ENCODE results near the gene TBC1D1. TPM values are rescaled to one million over a fixed set of nuclear protein-coding genes. Genes with fewer than 3 reads are reported as not detected.

TBC1D1 gene
- total and polyA plus RNA-seq, 5 donors from 2014 or later, result 12.3 to 48.2 (median 19.4) TPM

DNA sequence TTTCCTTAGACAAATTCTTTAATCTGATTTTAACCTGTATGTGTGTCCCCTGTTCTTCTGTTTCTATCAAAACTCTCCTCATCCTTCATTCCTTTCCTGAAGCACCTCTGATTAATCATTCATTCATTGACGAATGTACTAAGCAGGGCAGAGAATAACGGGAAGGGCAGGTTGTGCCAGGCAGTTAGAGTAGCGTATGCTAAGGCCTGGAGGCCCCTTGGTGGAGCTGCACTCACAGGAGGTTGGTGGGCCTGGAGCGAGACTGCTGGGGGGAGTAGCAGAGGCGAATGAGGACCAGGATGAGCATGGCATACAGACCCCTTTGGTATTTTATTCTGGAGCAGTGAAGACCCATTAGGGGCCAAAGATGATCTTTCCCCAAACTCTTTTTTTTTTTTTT lies 91.9 kb downstream of the TBC1D1 start:
- Mint-ChIP-seq H3K36me3 (peaks cover 9% of the 10 kb centered on the region), H3K4me1 (peaks cover 14 to 53% (median 29%) of the 10 kb centered on the region in 4 donors), H3K4me3 (no peak overlapping the region), H3K27me3 (no peaks in the 10 kb centered on the region), H3K27ac (no peak overlapping the region), H3K9me3 (no peaks in the 10 kb centered on the region)
- DNase-seq (no peak), ATAC-seq (ENCODE audit: low read depth in 2 of 2) (no peak)
- no peak overlapping the region for H3K4me3 ChIP-seq (ENCODE audit: low read depth, low read length)
- H3K27me3 ChIP-seq (ENCODE audit: control insufficient read depth, insufficient read depth, low read length), result no peaks in the 10 kb centered on the region
- no peak overlapping the region for H3K27ac ChIP-seq (ENCODE audit: insufficient read depth, low read length, poor library complexity, severe bottlenecking)
- peaks cover 8% of the 10 kb centered on the region for H3K4me1 ChIP-seq (ENCODE audit: control insufficient read depth, insufficient read depth, low read length, poor library complexity, severe bottlenecking)
- H3K36me3 ChIP-seq (ENCODE audit: control insufficient read depth, insufficient read depth, low read length), result no peaks in the 10 kb centered on the region
- H3K9me3 ChIP-seq (ENCODE audit: control insufficient read depth in 2 of 2, low read length in 2 of 2), result no peaks in the 10 kb centered on the region

DNA sequence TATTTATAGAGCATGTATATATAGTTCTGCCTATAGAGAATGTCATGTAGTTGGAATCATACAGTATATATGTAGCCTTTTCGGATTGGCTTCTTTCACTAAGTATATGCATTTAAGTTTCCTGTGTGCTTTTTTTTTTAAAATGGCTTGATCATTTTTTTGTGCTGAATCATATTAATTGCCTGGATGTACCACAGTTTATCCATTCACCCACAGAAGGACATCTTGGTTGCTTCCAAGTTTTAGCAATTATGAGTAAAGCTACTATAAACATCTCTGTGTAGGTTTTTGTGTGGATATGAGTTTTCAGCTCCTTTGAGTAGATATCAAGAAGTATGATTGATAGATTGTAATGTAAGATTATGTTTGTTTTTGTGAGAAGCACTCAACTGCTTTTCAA lies 93.1 kb downstream of the TBC1D1 start:
- Mint-ChIP-seq H3K27me3 (no peaks in the 10 kb centered on the region), H3K9me3 (no peaks in the 10 kb centered on the region), H3K27ac (no peak overlapping the region), H3K4me3 (no peak overlapping the region), H3K4me1 (peaks cover 11 to 45% (median 24%) of the 10 kb centered on the region in 4 donors), H3K36me3 (peaks cover 9% of the 10 kb centered on the region)
- H3K27ac ChIP-seq (ENCODE audit: insufficient read depth, low read length, poor library complexity, severe bottlenecking), result no peak overlapping the region
- no peaks in the 10 kb centered on the region for H3K4me1 ChIP-seq (ENCODE audit: control insufficient read depth, insufficient read depth, low read length, poor library complexity, severe bottlenecking)
- no peaks in the 10 kb centered on the region for H3K36me3 ChIP-seq (ENCODE audit: control insufficient read depth, insufficient read depth, low read length)
- no peaks in the 10 kb centered on the region for H3K9me3 ChIP-seq (ENCODE audit: control insufficient read depth in 2 of 2, low read length in 2 of 2)
- no peaks in the 10 kb centered on the region for H3K27me3 ChIP-seq (ENCODE audit: control insufficient read depth, insufficient read depth, low read length)
- ATAC-seq (ENCODE audit: low read depth in 2 of 2), result no peak
- no peak overlapping the region for H3K4me3 ChIP-seq (ENCODE audit: low read depth, low read length)
- DNase-seq, result no peak

- no peaks in the 10 kb centered on the region for H3K27me3 ChIP-seq (ENCODE audit: control insufficient read depth, insufficient read depth, low read length)
- no peaks in the 10 kb centered on the region for H3K4me1 ChIP-seq (ENCODE audit: control insufficient read depth, insufficient read depth, low read length, poor library complexity, severe bottlenecking)
- H3K27ac Mint-ChIP-seq, result no peak overlapping the region
- H3K9me3 ChIP-seq (ENCODE audit: control insufficient read depth in 2 of 2, low read length in 2 of 2), result no peaks in the 10 kb centered on the region
- no peak overlapping the region for H3K4me3 Mint-ChIP-seq
- H3K4me3 ChIP-seq (ENCODE audit: low read depth, low read length), result no peak overlapping the region
- H3K27ac ChIP-seq (ENCODE audit: insufficient read depth, low read length, poor library complexity, severe bottlenecking), result no peak overlapping the region
- H3K4me1 Mint-ChIP-seq, result peaks cover 11 to 34% (median 23%) of the 10 kb centered on the region in 4 donors
- DNase-seq, result no peak
- no peaks in the 10 kb centered on the region for H3K27me3 Mint-ChIP-seq
- H3K36me3 ChIP-seq (ENCODE audit: control insufficient read depth, insufficient read depth, low read length), result no peaks in the 10 kb centered on the region
- no peak for ATAC-seq (ENCODE audit: low read depth in 2 of 2)
- H3K36me3 Mint-ChIP-seq, result peaks cover 9% of the 10 kb centered on the region
- H3K9me3 Mint-ChIP-seq, result no peaks in the 10 kb centered on the region
These were observed 94.9 kb downstream of the TBC1D1 start for GRCh38 chr4:37985730-37986275.

DNA sequence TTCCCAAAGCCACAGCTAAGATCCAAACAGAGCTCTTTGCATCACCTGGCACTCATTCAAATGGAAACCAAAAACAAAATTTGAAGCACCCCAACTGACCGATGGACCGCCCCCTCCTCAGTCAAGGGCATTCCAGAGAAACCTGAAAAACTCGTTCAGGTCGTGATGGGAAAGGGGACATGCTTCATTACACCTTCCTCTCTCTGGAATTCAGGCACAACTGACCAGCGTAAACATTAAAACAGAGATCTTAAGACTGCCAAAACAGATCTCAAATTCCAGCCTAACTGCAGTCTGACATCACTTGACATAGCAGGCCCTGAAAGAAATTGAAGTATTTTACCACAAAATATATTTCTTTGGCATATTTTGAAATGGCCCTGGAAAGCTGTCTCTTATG lies 97.8 kb downstream of the TBC1D1 start:
- Histone ChIP-seq H3K9me3 (ENCODE audit: control insufficient read depth in 2 of 2, low read length in 2 of 2) (no peaks in the 10 kb centered on the region), H3K27ac (ENCODE audit: insufficient read depth, low read length, poor library complexity, severe bottlenecking) (no peak overlapping the region), H3K27me3 (ENCODE audit: control insufficient read depth, insufficient read depth, low read length) (no peaks in the 10 kb centered on the region), H3K36me3 (ENCODE audit: control insufficient read depth, insufficient read depth, low read length) (no peaks in the 10 kb centered on the region), H3K4me3 (ENCODE audit: low read depth, low read length) (no peak overlapping the region), H3K4me1 (ENCODE audit: control insufficient read depth, insufficient read depth, low read length, poor library complexity, severe bottlenecking) (no peaks in the 10 kb centered on the region)
- peaks cover 0 to 22% (median 10%) of the 10 kb centered on the region in 4 donors for H3K4me1 Mint-ChIP-seq
- ATAC-seq (ENCODE audit: low read depth in 2 of 2) (no peak), DNase-seq (no peak)
- H3K4me3 Mint-ChIP-seq, result no peak overlapping the region
- peaks cover 6% of the 10 kb centered on the region for H3K36me3 Mint-ChIP-seq
- no peak overlapping the region for H3K27ac Mint-ChIP-seq
- H3K9me3 Mint-ChIP-seq, result no peaks in the 10 kb centered on the region
- H3K27me3 Mint-ChIP-seq, result no peaks in the 10 kb centered on the region

DNA sequence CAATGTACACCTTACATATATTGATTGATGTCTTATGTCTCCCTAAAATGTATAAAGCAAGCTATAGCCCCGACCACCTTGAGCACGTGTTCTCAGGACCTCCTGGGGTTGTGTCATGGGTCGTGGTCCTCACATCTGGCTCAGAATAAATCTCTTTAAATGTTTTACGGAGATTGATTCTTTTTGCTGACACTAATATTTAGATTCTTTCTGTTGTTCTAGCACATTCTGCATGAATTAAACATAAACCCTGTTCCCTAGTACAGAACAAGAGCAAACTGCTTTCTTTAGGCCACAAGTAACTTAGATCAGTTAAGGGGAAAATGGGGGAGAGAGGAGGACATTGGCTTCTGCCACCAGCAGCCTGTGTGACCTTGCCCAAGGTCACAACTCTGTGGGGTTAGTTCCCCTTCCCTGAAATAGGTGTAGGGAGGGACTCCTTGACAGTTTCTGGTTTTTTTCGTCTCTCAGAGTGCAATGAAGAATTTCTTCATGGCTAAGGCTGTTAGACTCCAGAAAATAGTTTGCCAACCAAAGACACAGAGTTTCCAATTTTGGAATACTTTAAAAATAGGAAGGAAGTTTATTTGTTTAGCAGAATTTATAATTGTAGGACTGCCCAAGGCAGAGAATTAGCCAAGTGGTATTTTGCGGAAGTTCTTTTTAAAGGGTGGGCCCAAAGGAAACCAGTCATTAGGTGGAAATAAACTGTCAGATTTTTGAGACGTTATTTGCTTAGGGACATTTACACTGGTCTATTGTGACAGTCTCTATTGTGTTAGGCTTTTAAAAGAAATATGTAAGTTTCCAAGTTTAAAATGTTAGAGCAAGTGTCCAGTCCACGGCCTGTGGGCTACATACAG lies 98.7 kb downstream of the TBC1D1 start:
- H3K36me3 ChIP-seq (ENCODE audit: control insufficient read depth, insufficient read depth, low read length), result no peaks in the 10 kb centered on the region
- Mint-ChIP-seq H3K27ac (no peak overlapping the region), H3K9me3 (no peaks in the 10 kb centered on the region), H3K36me3 (peaks cover 6% of the 10 kb centered on the region), H3K4me1 (peaks cover under 1 to 26% (median 16%) of the 10 kb centered on the region in 4 donors), H3K27me3 (no peaks in the 10 kb centered on the region), H3K4me3 (no peak overlapping the region)
- no peaks in the 10 kb centered on the region for H3K27me3 ChIP-seq (ENCODE audit: control insufficient read depth, insufficient read depth, low read length)
- DNase-seq (no peak), ATAC-seq (ENCODE audit: low read depth in 2 of 2) (no peak)
- H3K4me3 ChIP-seq (ENCODE audit: low read depth, low read length), result no peak overlapping the region
- H3K27ac ChIP-seq (ENCODE audit: insufficient read depth, low read length, poor library complexity, severe bottlenecking), result no peak overlapping the region
- no peaks in the 10 kb centered on the region for H3K4me1 ChIP-seq (ENCODE audit: control insufficient read depth, insufficient read depth, low read length, poor library complexity, severe bottlenecking)
- H3K9me3 ChIP-seq (ENCODE audit: control insufficient read depth in 2 of 2, low read length in 2 of 2), result no peaks in the 10 kb centered on the region

GRCh38 chr4:37990731-37991245 lies 99.9 kb downstream of the TBC1D1 start:
- Histone ChIP-seq H3K36me3 (ENCODE audit: control insufficient read depth, insufficient read depth, low read length) (no peaks in the 10 kb centered on the region), H3K9me3 (ENCODE audit: control insufficient read depth in 2 of 2, low read length in 2 of 2) (no peaks in the 10 kb centered on the region), H3K27ac (ENCODE audit: insufficient read depth, low read length, poor library complexity, severe bottlenecking) (no peak overlapping the region), H3K27me3 (ENCODE audit: control insufficient read depth, insufficient read depth, low read length) (no peaks in the 10 kb centered on the region), H3K4me3 (ENCODE audit: low read depth, low read length) (no peak overlapping the region), H3K4me1 (ENCODE audit: control insufficient read depth, insufficient read depth, low read length, poor library complexity, severe bottlenecking) (no peaks in the 10 kb centered on the region)
- Mint-ChIP-seq H3K9me3 (no peaks in the 10 kb centered on the region), H3K4me3 (no peak overlapping the region), H3K4me1 (peaks cover 6 to 29% (median 22%) of the 10 kb centered on the region in 4 donors), H3K27ac (no peak overlapping the region), H3K36me3 (peaks cover 3% of the 10 kb centered on the region), H3K27me3 (no peaks in the 10 kb centered on the region)
- ATAC-seq (ENCODE audit: low read depth in 2 of 2) (no peak), DNase-seq (no peak)

- peaks cover 6 to 29% (median 23%) of the 10 kb centered on the region in 4 donors for H3K4me1 Mint-ChIP-seq
- Histone ChIP-seq H3K27ac (ENCODE audit: insufficient read depth, low read length, poor library complexity, severe bottlenecking) (no peak overlapping the region), H3K27me3 (ENCODE audit: control insufficient read depth, insufficient read depth, low read length) (no peaks in the 10 kb centered on the region), H3K4me1 (ENCODE audit: control insufficient read depth, insufficient read depth, low read length, poor library complexity, severe bottlenecking) (no peaks in the 10 kb centered on the region), H3K4me3 (ENCODE audit: low read depth, low read length) (no peak overlapping the region), H3K36me3 (ENCODE audit: control insufficient read depth, insufficient read depth, low read length) (no peaks in the 10 kb centered on the region), H3K9me3 (ENCODE audit: control insufficient read depth in 2 of 2, low read length in 2 of 2) (no peaks in the 10 kb centered on the region)
- H3K9me3 Mint-ChIP-seq, result no peaks in the 10 kb centered on the region
- no peak overlapping the region for H3K4me3 Mint-ChIP-seq
- no peak overlapping the region for H3K27ac Mint-ChIP-seq
- H3K27me3 Mint-ChIP-seq, result no peaks in the 10 kb centered on the region
- H3K36me3 Mint-ChIP-seq, result no peaks in the 10 kb centered on the region
- no peak for ATAC-seq (ENCODE audit: low read depth in 2 of 2)
- DNase-seq, result no peak
These were observed 100.9 kb downstream of the TBC1D1 start for GRCh38 chr4:37991623-37992410.
